ENCODE measurements around the gene IRAK1BP1. TPM values are rescaled to one million over a fixed set of nuclear protein-coding genes. Genes with fewer than 3 reads are reported as not detected.

IRAK1BP1 gene
- total and polyA plus RNA-seq, 10 of the 15 experiments (the other 5 are each of a cell fraction or from before 2014, with no cell fraction given): 2.3 to 6.7 (median 3.9) TPM

DNA sequence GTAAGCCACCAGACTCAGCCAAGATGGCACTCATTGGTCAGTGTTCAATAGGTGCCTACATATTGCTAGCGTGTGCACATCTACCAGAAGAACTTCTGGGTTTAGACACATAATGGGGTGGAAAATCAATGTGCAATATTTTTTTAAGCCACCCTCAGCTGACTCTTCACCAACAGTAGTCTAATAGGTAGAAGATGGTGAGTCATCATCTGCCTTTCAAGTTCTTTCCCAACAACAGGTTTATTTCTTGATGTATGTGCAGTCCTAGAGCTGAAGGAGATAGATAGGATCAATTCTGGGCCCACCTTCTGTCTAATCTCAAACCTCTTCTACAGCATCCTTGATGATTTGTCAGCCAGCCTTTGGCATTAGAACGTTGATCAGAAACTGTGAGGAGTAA lies 41.3 kb downstream of the IRAK1BP1 start:
- ChIA-PET CTCF (no interaction called here), POLR2A (no interaction called here), RAD21 (ENCODE audit: unreplicated experiment) (no interaction called here), SMC1A (ENCODE audit: uncharacterized antibody, unreplicated experiment) (no interaction called here)
- 75% methylated on average over 2 of the region's 2 CpGs for WGBS (ENCODE audit: insufficient coverage, insufficient replicate concordance, low lambda C conversion rate, missing lambda C conversion rate)
- H3K4me2 ChIP-seq (ENCODE audit: control insufficient read depth, insufficient read depth): no peak overlapping the region
- H3K4me1 ChIP-seq (ENCODE audit: control insufficient read depth, insufficient read depth, low read length): no peaks in the 10 kb centered on the region
- in situ Hi-C loops (cut with MboI) (no loop called here), intact Hi-C loops (cut with micrococcal nuclease; ENCODE audit: unreplicated experiment) (no loop called here)
- DNase-seq (ENCODE audit: low read depth, low spot score): no peak
- no peak overlapping the region for H3K9ac ChIP-seq (ENCODE audit: control insufficient read depth, insufficient read depth, low read length)
- no peak for FAIRE-seq
- H3K27ac ChIP-seq (ENCODE audit: control insufficient read depth, insufficient read depth): no peak overlapping the region
- TF ChIP-seq EZH2 (IDR thresholded peaks at IDR 0.05; ENCODE audit: borderline replicate concordance, control insufficient read depth, low read depth, low read length): no peak
- no peak for TF ChIP-seq IRF4 (IDR thresholded peaks at IDR 0.05; ENCODE audit: low read depth, low read length)
- no peak for TF ChIP-seq SIX5 (IDR thresholded peaks at IDR 0.05; ENCODE audit: low read depth, low read length, severe bottlenecking)
- no peak for TF ChIP-seq ZNF207 (IDR thresholded peaks at IDR 0.05; ENCODE audit: borderline replicate concordance)
- no peak for TF ChIP-seq NBN (IDR thresholded peaks at IDR 0.05)
- TF ChIP-seq CREB1 (IDR thresholded peaks at IDR 0.05; ENCODE audit: low read depth): no peak
- no peak for TF ChIP-seq NFYB (IDR thresholded peaks at IDR 0.05; ENCODE audit: insufficient read depth, low read depth, low read length)
- TF ChIP-seq, protein P1, sequence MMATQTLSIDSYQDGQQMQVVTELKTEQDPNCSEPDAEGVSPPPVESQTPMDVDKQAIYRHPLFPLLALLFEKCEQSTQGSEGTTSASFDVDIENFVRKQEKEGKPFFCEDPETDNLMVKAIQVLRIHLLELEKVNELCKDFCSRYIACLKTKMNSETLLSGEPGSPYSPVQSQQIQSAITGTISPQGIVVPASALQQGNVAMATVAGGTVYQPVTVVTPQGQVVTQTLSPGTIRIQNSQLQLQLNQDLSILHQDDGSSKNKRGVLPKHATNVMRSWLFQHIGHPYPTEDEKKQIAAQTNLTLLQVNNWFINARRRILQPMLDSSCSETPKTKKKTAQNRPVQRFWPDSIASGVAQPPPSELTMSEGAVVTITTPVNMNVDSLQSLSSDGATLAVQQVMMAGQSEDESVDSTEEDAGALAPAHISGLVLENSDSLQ (IDR thresholded peaks at IDR 0.05): no peak
- no peak for TF ChIP-seq ZSCAN29 (IDR thresholded peaks at IDR 0.05)
- no peak for TF ChIP-seq IRF3 (IDR thresholded peaks at IDR 0.05)
- TF ChIP-seq CHD2 (IDR thresholded peaks at IDR 0.05; ENCODE audit: borderline replicate concordance, low read depth, low read length): no peak
- no peak for TF ChIP-seq IKZF2 (IDR thresholded peaks at IDR 0.05)
- TF ChIP-seq RELA (IDR thresholded peaks at IDR 0.05; ENCODE audit: borderline replicate concordance, partially characterized antibody): no peak
- no peaks in the 10 kb centered on the region for H3K27me3 ChIP-seq (replicated peaks in 1 of 2; ENCODE audit: control insufficient read depth in 2 of 2, insufficient read depth in 2 of 2, low read length in 1 of 2)
- H3K36me3 ChIP-seq (ENCODE audit: control insufficient read depth in 2 of 2, insufficient read depth in 2 of 2, low read length in 1 of 2): no peaks in the 10 kb centered on the region
- no peaks in the 10 kb centered on the region for H4K20me1 ChIP-seq (ENCODE audit: control insufficient read depth, insufficient read depth)
- no peak overlapping the region for H2AFZ ChIP-seq (ENCODE audit: control insufficient read depth, low read depth, low read length)
- H3K79me2 ChIP-seq (ENCODE audit: control insufficient read depth, insufficient read depth, low read length): no peaks in the 10 kb centered on the region
- BruUV-seq (replicated peaks): no TSS peak
- no peaks in the 10 kb centered on the region; the same call in 2 of the 3 replicates for H3K9me3 ChIP-seq (replicated peaks; ENCODE audit: control insufficient read depth, insufficient read depth, low read length)
- H3K4me3 ChIP-seq: no peak overlapping the region
- ATAC-seq: no peak
